Fibroblast of villous mesenchyme (primary cell): Measurements from ENCODE around the gene AIP. TPM values are rescaled to one million over a fixed set of nuclear protein-coding genes. Genes with fewer than 3 reads are reported as not detected.
"Not testable (repeated sequence)": the region's sequence is repeated elsewhere in the genome, so short reads cannot be mapped to it uniquely, and the experiment has no call there.

ENCODE experiments used
- DNase-seq: peaks from one replicate; pipeline ENCODE4 v3.0.0-alpha.2; 2010; ENCODE audit warnings: low read depth
- H3K4me3 ChIP-seq: 2 replicates; pipeline ENCODE4 v1.5.1; 2011; ENCODE audit warnings: low read depth, mild to moderate bottlenecking, low read length
- CTCF ChIP-seq: IDR thresholded peaks from 2 replicates; pipeline ENCODE4 v1.5.1; 2012; ENCODE audit warnings: low read depth, mild to moderate bottlenecking, low read length; ENCODE audit not compliant: insufficient read depth
- total RNA-seq: library from RNA; depleted of rRNA; stranded (reverse); fragments of >200 nt; gene quantifications from 2 replicates; pipeline ENCODE4 v1.2.3, GENCODE V29; 2012

AIP gene
- total RNA-seq, 1 donor, result 42.7 TPM

- H3K4me3 ChIP-seq, result peak within 1 kb of the TSS; percentile 67
- TF ChIP-seq CTCF, result peak; percentile 20
- DNase-seq, result peak; percentile 92
These were observed 13.9 kb upstream of the AIP start, which contains the start of gene TMEM134 for GRCh38 chr11:67468759-67469507. Gene TMEM134, minus strand, starts transcription at chr11:67469251. Its CDS starts 59 bp downstream, at chr11:67469192.

GRCh38 chr11:67469508-67469811 is 13.4 kb upstream of the AIP start:
- no peak for TF ChIP-seq CTCF
- peak overlapping the region; percentile 67 for H3K4me3 ChIP-seq
- no peak for DNase-seq

GRCh38 chr11:67470337-67471002 is 12.4 kb upstream of the AIP start:
- H3K4me3 ChIP-seq, result no peak overlapping the region
- no peak for DNase-seq
- no peak for TF ChIP-seq CTCF

- DNase-seq, result no peak
- no peak overlapping the region for H3K4me3 ChIP-seq
- TF ChIP-seq CTCF, result no peak
These were observed 9.9 kb upstream of the AIP start for GRCh38 chr11:67472882-67473281.

GRCh38 chr11:67476692-67477091 is 6.1 kb upstream of the AIP start:
- DNase-seq, result not testable (repeated sequence)

GRCh38 chr11:67477344-67478050 is 5.3 kb upstream of the AIP start:
- DNase-seq, H3K4me3 ChIP-seq: not testable (repeated sequence)

More at GRCh38 chr11:67476692-67477091, 6.1 kb upstream of the AIP start:
- H3K4me3 ChIP-seq, result not testable (repeated sequence)

GRCh38 chr11:67482275-67482826 is 475 bp upstream of the AIP start:
- no peak for DNase-seq
- peak overlapping the region; percentile 72 for H3K4me3 ChIP-seq
- TF ChIP-seq CTCF, result no peak
